Activated naive CD4-positive, alpha-beta T cell treated with anti-CD3 and anti-CD28 coated beads for 36 hours (primary cell): ENCODE measurements around the gene YJU2. TPM values are rescaled to one million over a fixed set of nuclear protein-coding genes. Genes with fewer than 3 reads are reported as not detected.

Source experiments
- CTCF ChIA-PET: fragments of 350-600 bp; sonication (Branson Sonifier 250); formaldehyde crosslinking; loops from one replicate; lab custom pipeline; 2021; ENCODE audit warnings: antibody characterized with exemption; lab: Charles Lee
- DNase-seq: peaks from one replicate; pipeline ENCODE4 v3.0.0-alpha.2; 2020
- H3K27ac Mint-ChIP-seq: one replicate; pipeline ENCODE4 v1.8.0; 2021; ENCODE audit warnings: mild to moderate bottlenecking, mixed read lengths
- H3K27me3 Mint-ChIP-seq: one replicate; pipeline ENCODE4 v1.8.0; 2021; ENCODE audit warnings: low read depth, mixed read lengths
- H3K36me3 Mint-ChIP-seq: one replicate; pipeline ENCODE4 v1.8.0; 2021; ENCODE audit warnings: low read depth, mixed read lengths
- H3K4me1 Mint-ChIP-seq: one replicate; pipeline ENCODE4 v1.8.0; 2021; ENCODE audit warnings: low read depth, mixed read lengths
- H3K4me3 Mint-ChIP-seq: one replicate; pipeline ENCODE4 v1.8.0; 2021; ENCODE audit warnings: mild to moderate bottlenecking, moderate library complexity, mixed read lengths
- H3K9me3 Mint-ChIP-seq: one replicate; pipeline ENCODE4 v1.8.0; 2021; ENCODE audit warnings: mixed read lengths
- intact Hi-C: fragments of 100-400 bp; cut with micrococcal nuclease; formaldehyde crosslinking; loops from one replicate; pipeline ENCODE4 v1.15.1; 2023
- total RNA-seq, 2 experiments: library from RNA; stranded (reverse); gene quantifications; one replicate each; pipeline ENCODE4 v1.2.3, GENCODE V29; 2021

YJU2 gene
- total RNA-seq, 2 experiments from 2014 or later: 28.5 to 29.8 TPM

GRCh38 chr19:4295972-4296771 is 49.3 kb downstream of the YJU2 start:
- CTCF ChIA-PET: interaction anchor here (0.9 kb wide), 1 partner anchor 30 kb away, joined by 3 read pairs; no protein-coding TSS in a partner anchor
- H3K9me3 Mint-ChIP-seq: no peaks in the 10 kb centered on the region
- H3K4me1 Mint-ChIP-seq: peaks cover 15% of the 10 kb centered on the region
- intact Hi-C loops: no loop called here
- peaks cover 1% of the 10 kb centered on the region for H3K36me3 Mint-ChIP-seq
- DNase-seq: no peak
- no peaks in the 10 kb centered on the region for H3K27me3 Mint-ChIP-seq
- H3K27ac Mint-ChIP-seq: no peak overlapping the region
- no peak overlapping the region for H3K4me3 Mint-ChIP-seq

- intact Hi-C loops: no loop called here
- H3K4me3 Mint-ChIP-seq: no peak overlapping the region
- peaks cover 1% of the 10 kb centered on the region for H3K36me3 Mint-ChIP-seq
- no peaks in the 10 kb centered on the region for H3K27me3 Mint-ChIP-seq
- H3K9me3 Mint-ChIP-seq: no peaks in the 10 kb centered on the region
- no peak overlapping the region for H3K27ac Mint-ChIP-seq
- CTCF ChIA-PET: interaction anchor here (0.6 to 0.7 kb wide), 3 partner anchors 19 to 170 kb away, joined by 3 to 4 read pairs (median 3); no protein-coding TSS in a partner anchor
- peaks cover 30% of the 10 kb centered on the region for H3K4me1 Mint-ChIP-seq
- DNase-seq: peak; percentile 68
These were observed 51.3 kb downstream of the YJU2 start for GRCh38 chr19:4297901-4298809.

GRCh38 chr19:4298810-4299550 is 52.1 kb downstream of the YJU2 start:
- intact Hi-C loops: no loop called here
- DNase-seq: peak; percentile 31
- Mint-ChIP-seq H3K9me3 (no peaks in the 10 kb centered on the region), H3K4me3 (no peak overlapping the region), H3K27me3 (no peaks in the 10 kb centered on the region), H3K4me1 (peaks cover 37% of the 10 kb centered on the region), H3K36me3 (peaks cover 1% of the 10 kb centered on the region), H3K27ac (no peak overlapping the region)
- CTCF ChIA-PET: interaction anchor here (0.6 to 0.7 kb wide), 3 partner anchors 18 to 169 kb away, joined by 3 to 4 read pairs (median 3); no protein-coding TSS in a partner anchor

- Mint-ChIP-seq H3K27ac (peak overlapping the region; percentile 74), H3K36me3 (peaks cover 1% of the 10 kb centered on the region), H3K9me3 (no peaks in the 10 kb centered on the region), H3K4me1 (peaks cover 43% of the 10 kb centered on the region), H3K4me3 (peak overlapping the region; percentile 19), H3K27me3 (no peaks in the 10 kb centered on the region)
- intact Hi-C loops: loop anchor here (5.0 kb wide), 2 partner anchors 33 to 422 kb away; partner anchors contain the start of gene DPP9
- DNase-seq: no peak
- CTCF ChIA-PET: no interaction called here
These were observed 53.7 kb downstream of the YJU2 start for GRCh38 chr19:4300589-4300988.

GRCh38 chr19:4301590-4302242 is 54.8 kb downstream of the YJU2 start:
- Mint-ChIP-seq H3K4me1 (peaks cover 43% of the 10 kb centered on the region), H3K27me3 (no peaks in the 10 kb centered on the region), H3K36me3 (peaks cover 1% of the 10 kb centered on the region), H3K9me3 (no peaks in the 10 kb centered on the region), H3K27ac (peak overlapping the region; percentile 84), H3K4me3 (peak overlapping the region; percentile 78)
- DNase-seq: peak; percentile 48
- intact Hi-C loops: loop anchor here (1.0 to 5.0 kb wide), 6 partner anchors 27 to 421 kb away; partner anchors contain the start of genes DPP9 and YJU2
- CTCF ChIA-PET: interaction anchor here (0.6 to 2.1 kb wide), 4 partner anchors 35 to 68 kb away, joined by 3 to 8 read pairs (median 5); no protein-coding TSS in a partner anchor

GRCh38 chr19:4302243-4302640 is 55.4 kb downstream of the YJU2 start, which contains the start of gene TMIGD2:
Gene TMIGD2, minus strand, starts transcription at chr19:4302389. Its CDS starts 4 bp downstream, at chr19:4302385.
- H3K4me3 Mint-ChIP-seq: peak within 1 kb of the TSS; percentile 78
- no peaks in the 10 kb centered on the region for H3K9me3 Mint-ChIP-seq
- no peaks in the 10 kb centered on the region for H3K27me3 Mint-ChIP-seq
- peaks cover 1% of the 10 kb centered on the region for H3K36me3 Mint-ChIP-seq
- peak; percentile 63 for DNase-seq
- intact Hi-C loops: loop anchor here (1.0 to 5.0 kb wide), 6 partner anchors 27 to 420 kb away; partner anchors contain the start of genes DPP9 and YJU2
- H3K27ac Mint-ChIP-seq: peak within 1 kb of the TSS; percentile 84
- H3K4me1 Mint-ChIP-seq: peaks cover 43% of the 10 kb centered on the region
- CTCF ChIA-PET: interaction anchor here (1.0 to 2.1 kb wide), 5 partner anchors 35 to 315 kb away, joined by 4 to 8 read pairs (median 4); no protein-coding TSS in a partner anchor

- Mint-ChIP-seq H3K36me3 (peaks cover 1% of the 10 kb centered on the region), H3K4me1 (peaks cover 34% of the 10 kb centered on the region), H3K9me3 (no peaks in the 10 kb centered on the region), H3K4me3 (peak overlapping the region; percentile 68), H3K27ac (peak overlapping the region; percentile 84), H3K27me3 (no peaks in the 10 kb centered on the region)
- CTCF ChIA-PET: no interaction called here
- intact Hi-C loops: loop anchor here (2.0 to 5.0 kb wide), 4 partner anchors 25 to 418 kb away; partner anchors contain the start of gene DPP9
- DNase-seq: peak; percentile 24
These were observed 57.1 kb downstream of the YJU2 start for GRCh38 chr19:4303819-4304537.

GRCh38 chr19:4304538-4305256 is 57.8 kb downstream of the YJU2 start, which contains the start of gene FSD1:
Gene FSD1, plus strand, starts transcription at chr19:4304598. Its CDS starts 149 bp downstream, at chr19:4304747.
- H3K36me3 Mint-ChIP-seq: peaks cover 1% of the 10 kb centered on the region
- CTCF ChIA-PET: interaction anchor here (1.1 kb wide), 1 partner anchor 39 kb away, joined by 3 read pairs; the partner anchor contains the start of gene MPND
- peak; percentile 79 for DNase-seq
- H3K9me3 Mint-ChIP-seq: no peaks in the 10 kb centered on the region
- intact Hi-C loops: loop anchor here (5.0 kb wide), 2 partner anchors 37 to 418 kb away; partner anchors contain the start of gene DPP9
- no peaks in the 10 kb centered on the region for H3K27me3 Mint-ChIP-seq
- peak within 1 kb of the TSS; percentile 71 for H3K4me3 Mint-ChIP-seq
- peak within 1 kb of the TSS; percentile 84 for H3K27ac Mint-ChIP-seq
- peaks cover 34% of the 10 kb centered on the region for H3K4me1 Mint-ChIP-seq

GRCh38 chr19:4305257-4305612 is 58.4 kb downstream of the YJU2 start:
- Mint-ChIP-seq H3K27me3 (no peaks in the 10 kb centered on the region), H3K9me3 (no peaks in the 10 kb centered on the region), H3K4me1 (peaks cover 34% of the 10 kb centered on the region), H3K4me3 (peak overlapping the region; percentile 71), H3K27ac (no peak overlapping the region), H3K36me3 (peaks cover 1% of the 10 kb centered on the region)
- CTCF ChIA-PET: interaction anchor here (1.1 kb wide), 1 partner anchor 38 kb away, joined by 3 read pairs; the partner anchor contains the start of gene MPND
- intact Hi-C loops: no loop called here
- no peak for DNase-seq

- H3K27me3 Mint-ChIP-seq: no peaks in the 10 kb centered on the region
- intact Hi-C loops: no loop called here
These were observed 58.8 kb downstream of the YJU2 start for GRCh38 chr19:4305659-4306058.

More at GRCh38 chr19:4305659-4306058, 58.8 kb downstream of the YJU2 start:
- Mint-ChIP-seq H3K27ac (peak overlapping the region; percentile 27), H3K4me3 (peak overlapping the region; percentile 71), H3K36me3 (peaks cover 1% of the 10 kb centered on the region), H3K9me3 (no peaks in the 10 kb centered on the region), H3K4me1 (peaks cover 31% of the 10 kb centered on the region)
- DNase-seq: no peak
- CTCF ChIA-PET: interaction anchor here (1.1 kb wide), 1 partner anchor 38 kb away, joined by 3 read pairs; the partner anchor contains the start of gene MPND
